Limb (tissue), 2 donors: Measurements from ENCODE around the gene PSEN1.
A peak's percentile ranks its signal among the peaks of the same experiment; 100 is the strongest.

Source experiments
- DNase-seq, 2 donors: peaks; one replicate each; pipeline ENCODE4 v3.0.0-alpha.2; 2016; ENCODE audit errors: extremely low spot score in 2 of 2

The PSEN1 gene

GRCh38 chr14:73217411-73217810 is 81.1 kb downstream of the PSEN1 start:
- DNase-seq: no peak

GRCh38 chr14:73220061-73220460 is 83.8 kb downstream of the PSEN1 start:
- no peak for DNase-seq

DNA sequence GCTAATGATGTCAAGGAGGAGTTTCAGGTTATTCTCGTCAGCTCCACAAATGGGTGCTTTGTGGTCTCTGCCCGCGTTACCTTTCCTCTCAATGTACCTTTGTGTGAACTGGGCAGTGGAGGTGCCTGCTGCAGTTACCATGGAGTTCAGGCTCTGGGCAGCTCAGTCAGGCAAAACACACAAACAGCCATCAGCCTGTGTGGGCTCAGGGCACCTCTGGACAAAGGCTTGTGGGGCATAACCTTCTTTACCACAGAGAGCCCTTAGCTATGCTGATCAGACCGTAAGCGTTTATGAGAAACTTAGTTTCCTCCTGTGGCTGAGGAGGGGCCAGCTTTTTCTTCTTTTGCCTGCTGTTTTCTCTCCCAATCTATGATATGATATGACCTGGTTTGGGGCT is 84.3 kb downstream of the PSEN1 start:
- no peak for DNase-seq

DNA sequence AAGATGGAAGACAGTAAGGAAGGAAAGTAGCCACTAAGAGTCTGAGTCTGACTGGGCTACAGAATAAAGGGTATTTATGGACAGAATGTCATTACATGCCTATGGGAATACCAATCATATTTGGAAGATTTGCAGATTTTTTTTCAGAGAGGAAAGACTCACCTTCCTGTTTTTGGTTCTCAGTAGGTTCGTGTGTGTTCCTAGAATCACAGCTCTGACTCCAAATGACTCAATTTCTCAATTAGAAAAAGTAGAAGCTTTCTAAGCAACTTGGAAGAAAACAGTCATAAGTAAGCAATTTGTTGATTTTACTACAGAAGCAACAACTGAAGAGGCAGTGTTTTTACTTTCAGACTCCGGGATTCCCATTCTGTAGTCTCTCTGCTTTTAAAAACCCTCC is 85.6 kb downstream of the PSEN1 start:
- DNase-seq: no peak

- DNase-seq: no peak
Measured at GRCh38 chr14:73223049-73223448, 86.7 kb downstream of the PSEN1 start.

- no peak for DNase-seq
Measured at GRCh38 chr14:73225496-73225895, 89.2 kb downstream of the PSEN1 start.

- peak; percentile 78 to 83 for DNase-seq
Measured at GRCh38 chr14:73227812-73228781, 91.8 kb downstream of the PSEN1 start.

DNA sequence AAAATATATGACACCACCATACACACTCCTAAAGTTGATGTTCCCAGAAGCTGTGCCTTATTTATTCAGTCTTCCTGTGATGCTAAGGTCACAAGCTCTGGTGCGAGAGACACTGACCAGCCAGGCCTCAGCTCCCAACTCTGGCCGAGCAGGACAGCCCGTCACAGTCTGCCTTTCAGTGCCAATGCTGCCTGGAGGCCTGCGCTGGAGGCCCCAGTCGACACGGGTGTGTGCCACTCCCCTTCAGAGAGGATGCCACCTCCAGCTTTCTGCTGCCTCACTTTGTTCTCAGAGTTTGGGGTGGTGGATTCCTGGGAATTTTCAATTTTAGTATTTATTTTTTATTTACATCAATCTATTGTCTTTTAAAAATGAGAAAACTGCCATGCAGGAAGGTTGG is 93.7 kb downstream of the PSEN1 start:
- no peak for DNase-seq

DNA sequence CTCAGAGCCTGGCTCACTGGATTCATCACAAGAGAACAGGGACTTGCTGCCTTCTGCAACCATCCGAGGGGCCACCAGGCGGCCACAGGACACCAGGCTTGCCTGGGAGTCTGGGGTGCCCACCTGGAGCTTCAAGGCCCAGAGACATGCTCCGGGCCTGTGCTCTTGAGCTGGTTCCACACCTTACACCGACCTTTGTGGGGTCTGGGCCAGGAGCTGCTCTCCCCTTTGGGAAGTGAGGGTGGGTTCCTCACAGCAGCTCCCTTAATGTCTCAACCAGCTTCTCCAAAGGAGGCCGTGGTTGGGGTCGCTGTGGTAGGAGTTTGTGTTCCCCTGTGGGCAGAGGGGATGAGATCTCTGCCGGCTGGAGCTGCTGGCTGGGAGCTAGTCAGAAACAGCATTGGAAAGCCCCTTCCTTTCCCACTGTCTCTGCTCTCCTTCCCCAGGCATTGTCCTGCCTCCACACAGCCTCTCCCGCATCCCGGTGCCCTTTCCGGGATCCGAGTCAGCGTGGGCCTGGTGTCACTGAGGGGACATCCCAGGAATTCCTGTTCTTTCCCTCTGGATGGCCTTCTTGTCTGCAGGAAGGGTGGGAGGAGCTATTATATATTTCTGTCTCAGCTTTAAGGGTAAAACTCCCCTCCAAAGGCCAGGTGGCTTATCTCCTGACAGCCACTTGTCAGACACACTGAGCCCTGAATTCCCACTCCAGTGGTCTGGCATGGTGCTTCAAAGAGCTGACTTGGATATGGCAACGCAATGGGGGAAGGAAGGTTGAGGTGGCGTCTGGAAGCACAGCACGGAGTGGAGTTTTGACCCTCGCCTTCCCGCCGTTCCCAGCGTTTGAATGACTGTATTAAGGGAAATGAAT is 95.9 kb downstream of the PSEN1 start:
- DNase-seq: peak in 1 of 2 donors; percentile 34

- no peak for DNase-seq
Measured at GRCh38 chr14:73232984-73233383, 96.7 kb downstream of the PSEN1 start.

GRCh38 chr14:73233564-73233963 is 97.3 kb downstream of the PSEN1 start:
- DNase-seq: no peak

DNA sequence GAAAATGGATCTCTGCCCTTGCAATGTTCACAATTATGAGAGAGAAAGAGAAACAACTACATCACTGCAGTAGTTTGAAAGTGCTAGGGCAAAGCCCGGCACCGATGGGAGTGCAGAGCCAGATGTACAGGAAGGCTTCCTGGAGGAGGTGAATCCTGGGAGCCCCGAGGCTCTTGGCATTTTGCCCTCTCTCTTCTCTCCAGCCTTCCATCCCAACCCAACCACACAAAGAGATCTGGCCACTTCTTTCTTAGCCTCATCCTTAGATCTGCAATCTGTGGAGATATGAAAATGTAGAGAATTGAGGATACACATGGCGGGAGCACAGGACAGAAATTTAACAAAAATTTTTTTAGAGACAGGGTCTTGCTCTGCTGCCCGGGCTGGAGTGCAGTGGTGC is 97.7 kb downstream of the PSEN1 start:
- no peak for DNase-seq

DNA sequence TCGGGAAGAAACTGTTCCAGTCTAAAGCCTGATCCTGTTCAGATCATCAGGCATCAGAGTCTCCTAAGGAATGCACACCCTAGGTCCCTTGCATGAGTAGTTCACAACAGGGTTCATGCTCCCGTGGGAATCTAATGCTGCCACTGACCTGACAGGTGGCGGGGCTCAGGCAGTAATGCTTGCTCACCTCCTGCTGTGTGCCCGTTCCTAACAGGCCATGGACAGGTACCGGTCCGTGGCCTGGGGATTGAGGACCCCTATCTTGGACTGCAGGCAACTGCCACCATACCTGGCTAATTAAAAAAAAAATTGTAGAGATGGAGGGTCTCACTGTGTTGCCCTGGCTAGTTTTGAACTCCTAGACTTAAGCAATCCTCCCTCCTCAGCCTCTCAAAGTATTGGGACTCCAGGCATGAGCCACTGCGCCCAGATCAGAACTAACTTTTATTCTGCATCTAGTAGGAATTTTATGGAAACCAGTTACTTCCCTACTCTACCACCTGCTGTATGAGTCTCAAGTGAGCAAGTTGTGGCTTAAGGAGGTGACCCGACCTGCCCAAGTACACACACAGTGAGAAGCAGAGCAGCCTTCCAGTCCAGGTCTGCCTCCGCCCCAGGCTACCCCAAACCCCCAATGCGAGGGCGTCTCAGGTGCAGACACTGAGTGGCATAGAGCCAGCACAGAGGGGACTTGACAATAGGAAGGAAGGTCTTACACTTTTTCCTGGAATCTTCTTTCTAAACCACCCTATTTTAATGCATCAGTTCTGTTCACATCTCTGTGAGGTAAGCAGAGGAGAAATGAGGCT is 98.5 kb downstream of the PSEN1 start:
- no peak for DNase-seq

- DNase-seq: no peak
Measured at GRCh38 chr14:73235531-73236155, 99.3 kb downstream of the PSEN1 start.

- DNase-seq: no peak
Measured at GRCh38 chr14:73236157-73236556, 99.8 kb downstream of the PSEN1 start.

- no peak for DNase-seq
Measured at GRCh38 chr14:73236752-73237218, 100.5 kb downstream of the PSEN1 start.

DNA sequence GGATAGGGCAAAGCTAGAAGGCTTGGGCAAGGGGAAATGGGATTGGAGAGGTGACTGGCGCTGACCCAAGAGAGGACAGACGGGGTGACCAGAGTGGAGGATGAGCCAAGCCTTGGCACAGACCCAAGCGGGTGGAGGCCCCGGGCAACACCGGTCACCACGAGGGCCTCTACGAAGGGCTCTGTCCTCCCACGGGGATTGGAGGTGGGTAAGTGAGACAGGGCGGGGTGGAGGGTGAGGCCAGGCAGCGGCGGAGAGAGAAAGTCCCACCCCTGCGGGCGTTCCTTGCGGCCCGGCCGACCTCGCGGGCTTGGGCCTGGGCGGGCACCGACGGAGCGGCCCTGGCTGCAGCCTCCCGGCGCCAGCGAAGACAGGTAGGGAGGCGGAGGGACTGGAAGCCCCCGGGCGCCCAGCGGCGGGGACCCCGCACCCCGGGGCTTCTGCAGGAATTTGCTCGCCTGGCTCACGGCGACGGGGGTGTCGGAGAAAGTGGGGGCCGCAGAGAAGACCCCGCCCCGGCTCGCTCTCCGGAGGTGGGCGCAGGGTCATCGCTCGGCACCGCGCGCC is 101.0 kb downstream of the PSEN1 start, which contains the start of gene PAPLN:
PAPLN (plus strand) TSS at position 288 of the 567 bp plus-strand sequence. CDS start 2,273 bp downstream, outside the sequence.
- DNase-seq: peak in 1 of 2 donors; percentile 46

- peak in 1 of 2 donors; percentile 34 for DNase-seq
Measured at GRCh38 chr14:73237786-73238423, 101.6 kb downstream of the PSEN1 start.

DNA sequence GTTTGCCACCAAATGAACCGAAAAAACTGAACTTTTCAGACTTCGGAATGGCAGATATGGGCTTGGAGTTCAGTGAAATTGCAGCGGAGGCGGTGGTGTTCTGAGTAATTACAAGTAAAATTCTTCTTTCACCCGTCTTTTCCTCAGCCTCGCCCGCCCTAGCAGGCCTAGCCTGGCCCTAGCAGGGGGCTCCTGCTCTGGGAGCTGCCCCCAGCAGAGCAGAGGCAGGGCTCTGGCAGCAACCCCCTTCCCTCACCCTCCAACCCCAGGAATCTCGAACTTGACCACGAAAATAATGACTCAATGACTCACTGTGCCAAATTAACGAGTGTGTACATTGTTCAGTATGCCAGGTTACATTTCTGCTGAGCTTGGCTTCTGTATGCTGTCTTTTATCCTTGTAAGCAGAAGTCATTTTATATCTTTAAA is 102.1 kb downstream of the PSEN1 start:
- DNase-seq: no peak

- peak in 1 of 2 donors; percentile 23 for DNase-seq
Measured at GRCh38 chr14:73238941-73239340, 102.6 kb downstream of the PSEN1 start.
